Prostate gland (tissue), 2 donors: ENCODE measurements around the gene MORN1.

Source experiments
- POLR2A ChIP-seq: fragments of 450-650 bp; IDR thresholded peaks from one replicate; pipeline ENCODE4 v1.6.1; 2016; ENCODE audit warnings: antibody characterized with exemption, mild to moderate bottlenecking
- TF ChIP-seq, protein P1 (sequence below), 4 experiments: fragments of 200-600 bp in 2 of 4; fragments of 450-650 bp in 2 of 4; sonication (generic) in 2 of 4; IDR thresholded peaks; 1 replicate in 3 of 4; 2 replicates in 1 of 4; pipeline ENCODE4 v1.5.1; 2016 to 2019; ENCODE audit warnings: antibody characterized with exemption in 4 of 4, mild to moderate bottlenecking in 2 of 4, moderate library complexity in 2 of 4

DNA sequence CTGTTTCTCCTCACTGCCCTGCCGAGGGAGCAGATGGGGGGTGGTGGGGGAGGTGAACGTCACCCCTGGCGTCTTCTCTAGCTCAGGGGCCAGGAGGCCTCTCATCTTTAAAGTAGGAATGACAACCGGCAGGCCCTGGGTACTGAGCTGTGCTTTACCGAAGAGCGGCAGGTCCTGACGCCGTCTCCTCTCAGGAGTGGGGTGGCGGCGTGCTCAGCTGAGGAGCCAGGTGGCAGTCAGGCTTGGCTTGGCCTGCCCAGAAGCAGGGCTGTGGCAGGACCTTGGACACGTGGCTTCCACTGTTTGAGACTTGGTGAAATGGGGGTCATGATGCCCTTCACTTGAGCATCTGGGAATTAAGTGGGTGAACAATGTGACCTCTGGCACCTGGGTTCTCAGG, 3.4 kb upstream of the MORN1 start:
- TF ChIP-seq, protein P1, sequence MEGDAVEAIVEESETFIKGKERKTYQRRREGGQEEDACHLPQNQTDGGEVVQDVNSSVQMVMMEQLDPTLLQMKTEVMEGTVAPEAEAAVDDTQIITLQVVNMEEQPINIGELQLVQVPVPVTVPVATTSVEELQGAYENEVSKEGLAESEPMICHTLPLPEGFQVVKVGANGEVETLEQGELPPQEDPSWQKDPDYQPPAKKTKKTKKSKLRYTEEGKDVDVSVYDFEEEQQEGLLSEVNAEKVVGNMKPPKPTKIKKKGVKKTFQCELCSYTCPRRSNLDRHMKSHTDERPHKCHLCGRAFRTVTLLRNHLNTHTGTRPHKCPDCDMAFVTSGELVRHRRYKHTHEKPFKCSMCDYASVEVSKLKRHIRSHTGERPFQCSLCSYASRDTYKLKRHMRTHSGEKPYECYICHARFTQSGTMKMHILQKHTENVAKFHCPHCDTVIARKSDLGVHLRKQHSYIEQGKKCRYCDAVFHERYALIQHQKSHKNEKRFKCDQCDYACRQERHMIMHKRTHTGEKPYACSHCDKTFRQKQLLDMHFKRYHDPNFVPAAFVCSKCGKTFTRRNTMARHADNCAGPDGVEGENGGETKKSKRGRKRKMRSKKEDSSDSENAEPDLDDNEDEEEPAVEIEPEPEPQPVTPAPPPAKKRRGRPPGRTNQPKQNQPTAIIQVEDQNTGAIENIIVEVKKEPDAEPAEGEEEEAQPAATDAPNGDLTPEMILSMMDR (IDR thresholded peaks at IDR 0.05): no peak
- TF ChIP-seq POLR2A: no peak
